ENCODE data around the gene CNOT4. TPM values are rescaled to one million over a fixed set of nuclear protein-coding genes. Genes with fewer than 3 reads are reported as not detected.
"Not testable (repeated sequence)": the region's sequence is repeated elsewhere in the genome, so short reads cannot be mapped to it uniquely, and the experiment has no call there.

Gene CNOT4
- total and polyA plus RNA-seq, 2 of the 13 experiments (the other 11 are each of a cell fraction or from before 2014, with no cell fraction given): 7.4 to 8.4 TPM

DNA sequence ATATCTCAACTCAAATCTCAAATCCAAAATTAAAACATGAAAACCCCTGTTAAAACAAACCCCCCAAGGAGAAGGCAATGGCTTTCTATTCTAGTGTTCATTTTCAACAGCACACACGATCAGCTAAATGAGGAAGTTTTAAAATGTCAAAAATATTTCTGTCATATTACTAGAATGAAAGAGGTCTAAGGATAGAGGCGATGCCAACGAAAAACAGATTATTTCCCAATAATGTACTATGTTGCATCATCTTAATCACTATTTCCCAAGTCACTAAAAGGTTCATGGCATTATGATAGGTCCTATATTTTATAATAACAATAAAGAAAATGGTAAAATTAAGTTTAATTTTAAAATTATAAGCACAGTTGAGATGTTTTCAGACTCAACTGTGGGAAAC lies 10.1 kb downstream of the CNOT4 start (continued):
- TF ChIP-seq, protein P1, sequence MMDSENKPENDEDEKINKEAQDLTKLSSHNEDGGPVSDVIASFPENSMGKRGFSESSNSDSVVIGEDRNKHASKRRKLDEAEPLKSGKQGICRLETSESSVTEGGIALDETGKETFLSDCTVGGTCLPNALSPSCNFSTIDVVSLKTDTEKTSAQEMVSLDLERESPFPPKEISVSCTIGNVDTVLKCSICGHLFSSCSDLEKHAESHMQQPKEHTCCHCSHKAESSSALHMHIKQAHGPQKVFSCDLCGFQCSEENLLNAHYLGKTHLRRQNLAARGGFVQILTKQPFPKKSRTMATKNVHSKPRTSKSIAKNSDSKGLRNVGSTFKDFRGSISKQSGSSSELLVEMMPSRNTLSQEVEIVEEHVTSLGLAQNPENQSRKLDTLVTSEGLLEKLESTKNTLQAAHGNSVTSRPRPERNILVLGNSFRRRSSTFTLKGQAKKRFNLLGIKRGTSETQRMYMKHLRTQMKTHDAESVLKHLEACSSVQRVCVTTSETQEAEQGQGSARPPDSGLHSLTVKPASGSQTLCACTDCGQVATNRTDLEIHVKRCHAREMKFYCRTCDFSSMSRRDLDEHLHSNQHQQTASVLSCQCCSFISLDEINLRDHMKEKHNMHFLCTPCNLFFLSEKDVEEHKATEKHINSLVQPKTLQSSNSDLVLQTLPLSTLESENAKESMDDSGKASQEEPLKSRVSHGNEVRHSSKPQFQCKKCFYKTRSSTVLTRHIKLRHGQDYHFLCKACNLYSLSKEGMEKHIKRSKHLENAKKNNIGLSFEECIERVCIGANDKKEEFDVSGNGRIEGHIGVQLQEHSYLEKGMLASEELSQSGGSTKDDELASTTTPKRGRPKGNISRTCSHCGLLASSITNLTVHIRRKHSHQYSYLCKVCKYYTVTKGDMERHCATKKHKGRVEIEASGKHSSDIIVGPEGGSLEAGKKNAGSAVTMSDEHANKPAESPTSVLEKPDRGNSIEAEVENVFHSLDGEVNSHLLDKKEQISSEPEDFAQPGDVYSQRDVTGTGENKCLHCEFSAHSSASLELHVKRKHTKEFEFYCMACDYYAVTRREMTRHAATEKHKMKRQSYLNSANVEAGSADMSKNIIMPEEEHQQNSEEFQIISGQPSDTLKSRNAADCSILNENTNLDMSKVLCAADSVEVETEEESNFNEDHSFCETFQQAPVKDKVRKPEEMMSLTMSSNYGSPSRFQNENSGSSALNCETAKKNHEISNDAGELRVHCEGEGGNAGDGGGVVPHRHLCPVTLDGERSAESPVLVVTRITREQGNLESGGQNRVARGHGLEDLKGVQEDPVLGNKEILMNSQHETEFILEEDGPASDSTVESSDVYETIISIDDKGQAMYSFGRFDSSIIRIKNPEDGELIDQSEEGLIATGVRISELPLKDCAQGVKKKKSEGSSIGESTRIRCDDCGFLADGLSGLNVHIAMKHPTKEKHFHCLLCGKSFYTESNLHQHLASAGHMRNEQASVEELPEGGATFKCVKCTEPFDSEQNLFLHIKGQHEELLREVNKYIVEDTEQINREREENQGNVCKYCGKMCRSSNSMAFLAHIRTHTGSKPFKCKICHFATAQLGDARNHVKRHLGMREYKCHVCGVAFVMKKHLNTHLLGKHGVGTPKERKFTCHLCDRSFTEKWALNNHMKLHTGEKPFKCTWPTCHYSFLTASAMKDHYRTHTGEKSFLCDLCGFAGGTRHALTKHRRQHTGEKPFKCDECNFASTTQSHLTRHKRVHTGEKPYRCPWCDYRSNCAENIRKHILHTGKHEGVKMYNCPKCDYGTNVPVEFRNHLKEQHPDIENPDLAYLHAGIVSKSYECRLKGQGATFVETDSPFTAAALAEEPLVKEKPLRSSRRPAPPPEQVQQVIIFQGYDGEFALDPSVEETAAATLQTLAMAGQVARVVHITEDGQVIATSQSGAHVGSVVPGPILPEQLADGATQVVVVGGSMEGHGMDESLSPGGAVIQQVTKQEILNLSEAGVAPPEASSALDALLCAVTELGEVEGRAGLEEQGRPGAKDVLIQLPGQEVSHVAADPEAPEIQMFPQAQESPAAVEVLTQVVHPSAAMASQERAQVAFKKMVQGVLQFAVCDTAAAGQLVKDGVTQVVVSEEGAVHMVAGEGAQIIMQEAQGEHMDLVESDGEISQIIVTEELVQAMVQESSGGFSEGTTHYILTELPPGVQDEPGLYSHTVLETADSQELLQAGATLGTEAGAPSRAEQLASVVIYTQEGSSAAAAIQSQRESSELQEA (CRISPR knock-in tag; IDR thresholded peaks at IDR 0.05; ENCODE audit: not compliant biosample characterization): no peak
- no peak for TF ChIP-seq U2AF2 (IDR thresholded peaks at IDR 0.05; ENCODE audit: low read depth, low read length)
- TF ChIP-seq ZKSCAN5 (CRISPR knock-in tag; IDR thresholded peaks at IDR 0.05): no peak
- TF ChIP-seq, protein P2, sequence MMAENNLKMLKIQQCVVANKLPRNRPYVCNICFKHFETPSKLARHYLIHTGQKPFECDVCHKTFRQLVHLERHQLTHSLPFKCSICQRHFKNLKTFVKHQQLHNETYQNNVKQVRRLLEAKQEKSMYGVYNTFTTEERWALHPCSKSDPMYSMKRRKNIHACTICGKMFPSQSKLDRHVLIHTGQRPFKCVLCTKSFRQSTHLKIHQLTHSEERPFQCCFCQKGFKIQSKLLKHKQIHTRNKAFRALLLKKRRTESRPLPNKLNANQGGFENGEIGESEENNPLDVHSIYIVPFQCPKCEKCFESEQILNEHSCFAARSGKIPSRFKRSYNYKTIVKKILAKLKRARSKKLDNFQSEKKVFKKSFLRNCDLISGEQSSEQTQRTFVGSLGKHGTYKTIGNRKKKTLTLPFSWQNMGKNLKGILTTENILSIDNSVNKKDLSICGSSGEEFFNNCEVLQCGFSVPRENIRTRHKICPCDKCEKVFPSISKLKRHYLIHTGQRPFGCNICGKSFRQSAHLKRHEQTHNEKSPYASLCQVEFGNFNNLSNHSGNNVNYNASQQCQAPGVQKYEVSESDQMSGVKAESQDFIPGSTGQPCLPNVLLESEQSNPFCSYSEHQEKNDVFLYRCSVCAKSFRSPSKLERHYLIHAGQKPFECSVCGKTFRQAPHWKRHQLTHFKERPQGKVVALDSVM (CRISPR knock-in tag; IDR thresholded peaks at IDR 0.05): no peak
- TF ChIP-seq YEATS4 (CRISPR knock-in tag; IDR thresholded peaks at IDR 0.05; ENCODE audit: borderline replicate concordance): no peak
- TF ChIP-seq CEBPG (CRISPR knock-in tag; IDR thresholded peaks at IDR 0.05): peak; percentile 79
- TF ChIP-seq SP1 (IDR thresholded peaks at IDR 0.05): no peak
- TF ChIP-seq SP1 (CRISPR knock-in tag; IDR thresholded peaks at IDR 0.05): no peak

DNA sequence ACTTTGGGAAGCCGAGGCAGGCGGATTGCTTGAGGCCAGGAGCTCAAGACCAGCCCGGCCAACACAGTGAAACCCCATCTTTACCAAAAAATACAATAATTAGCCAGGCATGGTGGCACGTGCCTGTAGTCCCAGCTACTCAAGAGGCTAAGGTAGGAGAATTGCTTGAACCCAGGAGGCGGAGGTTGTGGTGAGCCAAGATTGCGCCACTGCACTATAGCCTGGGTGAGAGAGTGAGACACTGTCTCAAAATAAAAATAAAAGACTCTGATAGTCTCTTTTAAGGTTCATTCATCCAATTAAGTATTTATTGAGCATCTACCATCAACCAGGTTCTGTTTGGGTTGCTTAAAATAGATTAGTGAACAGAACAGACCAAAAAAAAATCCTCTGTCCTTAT lies 12.7 kb downstream of the CNOT4 start:
- POLR2A ChIA-PET; BruUV-seq (replicated peaks): not testable (repeated sequence)
- WGBS (ENCODE audit: low lambda C conversion rate): 96% methylated on average over 6 of the region's 6 CpGs

More for the DNA sequence above, 12.7 kb downstream of the CNOT4 start:
- ATAC-seq; DNase-seq (ENCODE audit: low spot score); intact Hi-C loops (cut with micrococcal nuclease; ENCODE audit: unreplicated experiment); FAIRE-seq; in situ Hi-C loops (cut with HindIII; ENCODE audit: extremely low pct_ligation_motif_present, low pct_unique_long_range_greater_than_20kb); H3K27ac ChIP-seq (ENCODE audit: extremely low read length, insufficient read depth, low read length); H3K4me3 ChIP-seq (replicated peaks in 1 of 3; ENCODE audit: insufficient read depth in 1 of 3, low read depth in 2 of 3, low read length in 3 of 3); H2AFZ ChIP-seq (ENCODE audit: low read length); CTCF ChIA-PET (ENCODE audit: low intra/inter-chr PET ratio, low total read pairs); H3K27me3 ChIP-seq (ENCODE audit: control insufficient read depth in 1 of 2, insufficient read depth in 2 of 2, low read length in 2 of 2); H3K9ac ChIP-seq (ENCODE audit: insufficient read depth, low read depth, low read length); H3K9me3 ChIP-seq (ENCODE audit: low read length); H3K4me2 ChIP-seq (ENCODE audit: low read depth, low read length); H3K36me3 ChIP-seq (replicated peaks in 1 of 2; ENCODE audit: control insufficient read depth in 1 of 2, insufficient read depth in 2 of 2, low read length in 2 of 2): not testable (repeated sequence)
- Histone ChIP-seq H3K4me1 (ENCODE audit: insufficient read depth, low read length) (peaks cover 18% of the 10 kb centered on the region), H4K20me1 (ENCODE audit: insufficient read depth, low read length) (peaks cover 19% of the 10 kb centered on the region; the same call in 1 of the 2 replicates), H3K79me2 (ENCODE audit: insufficient read depth, low read length) (peaks cover 89% of the 10 kb centered on the region)

Measured in HepG2 (cell line).